Measurements from ENCODE around the gene RUNX3.
"Not testable (repeated sequence)": the region's sequence is repeated elsewhere in the genome, so short reads cannot be mapped to it uniquely, and the experiment has no call there.

The RUNX3 gene

GRCh38 chr1:24911651-24912155, 18.4 kb downstream of the RUNX3 start:
- no peak for DNase-seq

GRCh38 chr1:24910751-24911650, 19.1 kb downstream of the RUNX3 start:
- no peak for DNase-seq

GRCh38 chr1:24910210-24910609, 19.9 kb downstream of the RUNX3 start:
- DNase-seq = no peak

- no peak for DNase-seq
Measured at GRCh38 chr1:24909388-24909898, 20.6 kb downstream of the RUNX3 start.

GRCh38 chr1:24908591-24909259, 21.4 kb downstream of the RUNX3 start:
- no peak for DNase-seq

GRCh38 chr1:24907587-24908294, 22.3 kb downstream of the RUNX3 start:
- not testable (repeated sequence) for DNase-seq

- DNase-seq = no peak
Measured at GRCh38 chr1:24906760-24907490, 23.2 kb downstream of the RUNX3 start.

GRCh38 chr1:24905979-24906720, 23.9 kb downstream of the RUNX3 start:
- DNase-seq = no peak

- no peak for DNase-seq
Measured at GRCh38 chr1:24905355-24905978, 24.6 kb downstream of the RUNX3 start.

- DNase-seq = no peak
Measured at GRCh38 chr1:24904731-24905354, 25.2 kb downstream of the RUNX3 start.

GRCh38 chr1:24903955-24904730, 25.9 kb downstream of the RUNX3 start:
- DNase-seq = no peak

GRCh38 chr1:24903560-24903954, 26.5 kb downstream of the RUNX3 start:
- DNase-seq = no peak

GRCh38 chr1:24903011-24903461, 27.0 kb downstream of the RUNX3 start:
- no peak for DNase-seq

GRCh38 chr1:24902471-24902891, 27.6 kb downstream of the RUNX3 start:
- DNase-seq = no peak

- DNase-seq = no peak
Measured at GRCh38 chr1:24901791-24902470, 28.1 kb downstream of the RUNX3 start.

- no peak for DNase-seq
Measured at GRCh38 chr1:24900985-24901781, 28.9 kb downstream of the RUNX3 start.

- DNase-seq = no peak
Measured at GRCh38 chr1:24900486-24900849, 29.6 kb downstream of the RUNX3 start.

All from stimulated activated CD4-positive, alpha-beta T cell treated with anti-CD3 and anti-CD28 coated beads, Interleukin-12 subunit alpha, Interleukin-12 subunit beta, amount 100 ng/mL, for 4 hours (primary cell).